ENCODE results near the gene BPIFB6. TPM values are rescaled to one million over a fixed set of nuclear protein-coding genes. Genes with fewer than 3 reads are reported as not detected.

BPIFB6 gene
- total RNA-seq, 4 donors from 2014 or later = not detected

DNA sequence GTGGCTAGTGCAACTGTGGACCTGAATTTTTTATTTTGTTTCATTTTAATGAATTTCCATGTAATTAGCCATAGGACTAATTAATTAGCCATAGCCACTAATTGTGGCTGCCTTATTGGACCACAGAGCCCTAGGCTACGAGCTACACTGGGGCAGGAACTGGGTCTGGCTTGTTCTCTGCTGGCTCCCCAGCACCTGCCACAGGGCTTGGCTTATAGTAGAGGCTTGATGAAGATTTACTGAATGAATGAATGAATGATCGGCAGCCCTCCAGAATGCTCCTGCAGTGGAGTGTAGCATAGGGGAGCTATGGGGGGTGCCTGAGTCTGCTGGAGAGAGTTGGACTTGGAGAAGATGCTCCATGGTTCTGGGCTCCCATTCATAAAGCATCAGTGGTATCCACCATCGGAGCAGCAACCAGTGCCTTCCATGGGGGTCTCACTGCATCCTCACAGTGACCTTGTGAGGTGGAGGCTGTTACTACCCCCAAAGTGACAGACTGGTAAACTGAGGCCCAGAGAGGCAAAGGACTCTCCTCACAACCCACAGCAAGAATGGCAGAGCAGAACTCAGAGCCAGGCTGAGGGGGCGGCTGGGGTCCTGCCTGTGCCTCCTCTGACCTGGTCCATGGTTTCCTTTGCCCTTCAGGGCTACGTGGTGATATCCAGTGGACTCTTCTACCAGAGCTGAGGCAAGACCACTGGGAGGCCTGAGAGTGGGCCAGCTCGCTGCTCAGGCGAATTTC lies 8.6 kb upstream of the BPIFB6 start:
- TF ChIP-seq POLR2AphosphoS5 (IDR thresholded peaks at IDR 0.05) (no peak), EP300 (IDR thresholded peaks at IDR 0.05) (no peak), POLR2A (IDR thresholded peaks at IDR 0.05) (no peak)
- TF ChIP-seq, protein P1, sequence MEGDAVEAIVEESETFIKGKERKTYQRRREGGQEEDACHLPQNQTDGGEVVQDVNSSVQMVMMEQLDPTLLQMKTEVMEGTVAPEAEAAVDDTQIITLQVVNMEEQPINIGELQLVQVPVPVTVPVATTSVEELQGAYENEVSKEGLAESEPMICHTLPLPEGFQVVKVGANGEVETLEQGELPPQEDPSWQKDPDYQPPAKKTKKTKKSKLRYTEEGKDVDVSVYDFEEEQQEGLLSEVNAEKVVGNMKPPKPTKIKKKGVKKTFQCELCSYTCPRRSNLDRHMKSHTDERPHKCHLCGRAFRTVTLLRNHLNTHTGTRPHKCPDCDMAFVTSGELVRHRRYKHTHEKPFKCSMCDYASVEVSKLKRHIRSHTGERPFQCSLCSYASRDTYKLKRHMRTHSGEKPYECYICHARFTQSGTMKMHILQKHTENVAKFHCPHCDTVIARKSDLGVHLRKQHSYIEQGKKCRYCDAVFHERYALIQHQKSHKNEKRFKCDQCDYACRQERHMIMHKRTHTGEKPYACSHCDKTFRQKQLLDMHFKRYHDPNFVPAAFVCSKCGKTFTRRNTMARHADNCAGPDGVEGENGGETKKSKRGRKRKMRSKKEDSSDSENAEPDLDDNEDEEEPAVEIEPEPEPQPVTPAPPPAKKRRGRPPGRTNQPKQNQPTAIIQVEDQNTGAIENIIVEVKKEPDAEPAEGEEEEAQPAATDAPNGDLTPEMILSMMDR (IDR thresholded peaks at IDR 0.05) = no peak
- H3K4me1 ChIP-seq = no peaks in the 10 kb centered on the region
- no peaks in the 10 kb centered on the region for H3K36me3 ChIP-seq
- no peak overlapping the region for H3K27ac ChIP-seq
- no peak for DNase-seq (ENCODE audit: low spot score in 2 of 2)
- peaks cover 7% of the 10 kb centered on the region for H3K27me3 ChIP-seq
- no peaks in the 10 kb centered on the region for H3K9me3 ChIP-seq
- WGBS = 76% methylated on average over 7 of the region's 7 CpGs
- no peak overlapping the region for H3K4me3 ChIP-seq

- Histone ChIP-seq H3K27me3 (peaks cover 13% of the 10 kb centered on the region), H3K9me3 (no peaks in the 10 kb centered on the region), H3K27ac (no peak overlapping the region), H3K4me1 (no peaks in the 10 kb centered on the region), H3K4me3 (no peak overlapping the region), H3K36me3 (no peaks in the 10 kb centered on the region)
- DNase-seq (ENCODE audit: low spot score in 2 of 2) = no peak
- TF ChIP-seq POLR2A (IDR thresholded peaks at IDR 0.05) (no peak), EP300 (IDR thresholded peaks at IDR 0.05) (no peak), POLR2AphosphoS5 (IDR thresholded peaks at IDR 0.05) (no peak)
- TF ChIP-seq, protein P1 (IDR thresholded peaks at IDR 0.05) = no peak
- 62% methylated on average over 6 of the region's 6 CpGs for WGBS
These were observed 7.8 kb upstream of the BPIFB6 start for GRCh38 chr20:33023439-33024242.

DNA sequence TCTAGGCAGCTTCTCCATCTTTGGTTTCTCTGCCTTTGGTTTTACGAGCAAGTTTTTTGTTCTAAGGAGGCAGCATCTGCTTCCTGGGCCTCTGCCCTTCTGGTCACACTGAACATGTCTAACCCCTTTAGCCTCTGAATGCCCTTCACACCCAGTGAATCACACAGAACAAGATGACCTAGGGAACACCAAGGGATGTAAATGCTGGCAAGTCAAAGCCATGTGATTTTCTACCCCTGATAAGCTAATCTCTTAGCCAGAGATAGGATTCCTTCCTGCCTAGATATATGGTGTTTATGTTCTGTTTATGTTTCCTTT lies 7.2 kb upstream of the BPIFB6 start:
- no peaks in the 10 kb centered on the region for H3K9me3 ChIP-seq
- TF ChIP-seq, protein P1 (IDR thresholded peaks at IDR 0.05) = no peak
- TF ChIP-seq POLR2A (IDR thresholded peaks at IDR 0.05) (no peak), POLR2AphosphoS5 (IDR thresholded peaks at IDR 0.05) (no peak), EP300 (IDR thresholded peaks at IDR 0.05) (no peak)
- no peak for DNase-seq (ENCODE audit: low spot score in 2 of 2)
- H3K4me1 ChIP-seq = no peaks in the 10 kb centered on the region
- no peak overlapping the region for H3K4me3 ChIP-seq
- H3K27me3 ChIP-seq = peaks cover 14% of the 10 kb centered on the region
- 75% methylated on average over 1 of the region's 1 CpG for WGBS
- H3K36me3 ChIP-seq = no peaks in the 10 kb centered on the region
- no peak overlapping the region for H3K27ac ChIP-seq

GRCh38 chr20:33024609-33025317 lies 6.7 kb upstream of the BPIFB6 start:
- Histone ChIP-seq H3K4me3 (no peak overlapping the region), H3K9me3 (no peaks in the 10 kb centered on the region), H3K4me1 (no peaks in the 10 kb centered on the region), H3K27me3 (peaks cover 14% of the 10 kb centered on the region), H3K36me3 (no peaks in the 10 kb centered on the region), H3K27ac (no peak overlapping the region)
- WGBS = 72% methylated on average over 5 of the region's 5 CpGs
- TF ChIP-seq POLR2A (IDR thresholded peaks at IDR 0.05) (no peak), POLR2AphosphoS5 (IDR thresholded peaks at IDR 0.05) (no peak), EP300 (IDR thresholded peaks at IDR 0.05) (no peak)
- TF ChIP-seq, protein P1 (IDR thresholded peaks at IDR 0.05) = no peak
- DNase-seq (ENCODE audit: low spot score in 2 of 2) = no peak
